HUES6 (cell line): ENCODE results near the gene PVR.
"Not testable (repeated sequence)": the region's sequence is repeated elsewhere in the genome, so short reads cannot be mapped to it uniquely, and the experiment has no call there.

ENCODE experiments used
- H3K27ac ChIP-seq: 2 replicates; pipeline ENCODE4 v1.7.0; 2013; ENCODE audit warnings: low read depth, mild to moderate bottlenecking, low read length, inconsistent platforms
- H3K27me3 ChIP-seq: 2 replicates; pipeline ENCODE4 v1.6.1; 2013; ENCODE audit warnings: low read length; ENCODE audit not compliant: control insufficient read depth, insufficient read depth
- H3K36me3 ChIP-seq: 2 replicates; pipeline ENCODE4 v1.6.1; 2013; ENCODE audit warnings: low read length; ENCODE audit not compliant: control insufficient read depth, insufficient read depth
- H3K4me1 ChIP-seq: 2 replicates; pipeline ENCODE4 v1.6.1; 2013; ENCODE audit warnings: low read length; ENCODE audit not compliant: control insufficient read depth, insufficient read depth
- H3K4me3 ChIP-seq: 2 replicates; pipeline ENCODE4 v1.5.1; 2013; ENCODE audit warnings: low read depth, low read length
- H3K9ac ChIP-seq: one replicate; pipeline ENCODE4 v1.6.1; 2013; ENCODE audit warnings: mild to moderate bottlenecking, low read length
- H3K9me3 ChIP-seq: 2 replicates; pipeline ENCODE4 v1.6.1; 2013; ENCODE audit warnings: low read depth, low read length; ENCODE audit not compliant: control insufficient read depth, insufficient read depth

Gene PVR

GRCh38 chr19:44661904-44662303 is 18.2 kb downstream of the PVR start:
- Histone ChIP-seq H3K4me1 (peaks cover 13% of the 10 kb centered on the region; the same call in 1 of the 2 replicates), H3K9ac (no peak overlapping the region), H3K27me3 (no peaks in the 10 kb centered on the region), H3K4me3 (no peak overlapping the region), H3K36me3 (peaks cover 65% of the 10 kb centered on the region), H3K9me3 (no peaks in the 10 kb centered on the region), H3K27ac (no peak overlapping the region)

- Histone ChIP-seq H3K27ac (no peak overlapping the region), H3K4me3 (no peak overlapping the region), H3K36me3 (peaks cover 59% of the 10 kb centered on the region), H3K9me3 (no peaks in the 10 kb centered on the region), H3K9ac (no peak overlapping the region), H3K27me3 (no peaks in the 10 kb centered on the region), H3K4me1 (peaks cover 14% of the 10 kb centered on the region; the same call in 1 of the 2 replicates)
These were observed 19.1 kb downstream of the PVR start for GRCh38 chr19:44662691-44663385.

GRCh38 chr19:44663996-44664395 is 20.3 kb downstream of the PVR start:
- Histone ChIP-seq H3K4me1 (peaks cover 14% of the 10 kb centered on the region; the same call in 1 of the 2 replicates), H3K27ac (no peak overlapping the region), H3K36me3 (peaks cover 47% of the 10 kb centered on the region), H3K9me3 (no peaks in the 10 kb centered on the region), H3K9ac (no peak overlapping the region), H3K27me3 (no peaks in the 10 kb centered on the region), H3K4me3 (no peak overlapping the region)

- Histone ChIP-seq H3K9me3 (no peaks in the 10 kb centered on the region), H3K36me3 (peaks cover 39% of the 10 kb centered on the region), H3K27me3 (no peaks in the 10 kb centered on the region), H3K27ac (no peak overlapping the region), H3K4me1 (peaks cover 14% of the 10 kb centered on the region; the same call in 1 of the 2 replicates), H3K4me3 (no peak overlapping the region), H3K9ac (no peak overlapping the region)
These were observed 21.3 kb downstream of the PVR start for GRCh38 chr19:44664976-44665375.

GRCh38 chr19:44666852-44667556 is 23.3 kb downstream of the PVR start:
- H3K4me1 ChIP-seq: peaks cover 14% of the 10 kb centered on the region; the same call in 1 of the 2 replicates
- H3K27me3 ChIP-seq: no peaks in the 10 kb centered on the region
- no peaks in the 10 kb centered on the region for H3K9me3 ChIP-seq
- no peak overlapping the region for H3K27ac ChIP-seq
- no peak overlapping the region for H3K9ac ChIP-seq
- H3K36me3 ChIP-seq: peaks cover 18% of the 10 kb centered on the region
- H3K4me3 ChIP-seq: no peak overlapping the region

GRCh38 chr19:44668985-44669764 is 25.5 kb downstream of the PVR start:
- Histone ChIP-seq H3K27me3 (no peaks in the 10 kb centered on the region), H3K4me3 (no peak overlapping the region), H3K4me1 (peaks cover 14% of the 10 kb centered on the region; the same call in 1 of the 2 replicates), H3K9me3 (no peaks in the 10 kb centered on the region), H3K9ac (no peak overlapping the region), H3K36me3 (no peaks in the 10 kb centered on the region), H3K27ac (no peak overlapping the region)

- H3K4me1 ChIP-seq: peaks cover 14% of the 10 kb centered on the region; the same call in 1 of the 2 replicates
- not testable (repeated sequence) for H3K36me3 ChIP-seq, H3K9ac ChIP-seq, H3K27ac ChIP-seq, H3K27me3 ChIP-seq, H3K4me3 ChIP-seq, H3K9me3 ChIP-seq
These were observed 26.3 kb downstream of the PVR start for GRCh38 chr19:44670027-44670426.

- H3K27ac ChIP-seq: no peak within 1 kb of the TSS
- no peaks in the 10 kb centered on the region for H3K9me3 ChIP-seq
- H3K4me3 ChIP-seq: no peak within 1 kb of the TSS
- H3K27me3 ChIP-seq: no peaks in the 10 kb centered on the region
- H3K4me1 ChIP-seq: peaks cover 8% of the 10 kb centered on the region; the same call in 1 of the 2 replicates
- no peak within 1 kb of the TSS for H3K9ac ChIP-seq
- H3K36me3 ChIP-seq: no peaks in the 10 kb centered on the region
These were observed 27.7 kb downstream of the PVR start, which contains the start of gene CEACAM19 for GRCh38 chr19:44671400-44671799. Gene CEACAM19, plus strand, starts transcription at chr19:44671482. Its CDS starts 450 bp downstream, at chr19:44671932.

- no peaks in the 10 kb centered on the region for H3K9me3 ChIP-seq
- H3K27ac ChIP-seq: no peak overlapping the region
- no peaks in the 10 kb centered on the region for H3K27me3 ChIP-seq
- no peaks in the 10 kb centered on the region for H3K36me3 ChIP-seq
- peaks cover under 1% of the 10 kb centered on the region; the same call in 1 of the 2 replicates for H3K4me1 ChIP-seq
- no peak overlapping the region for H3K9ac ChIP-seq
- no peak overlapping the region for H3K4me3 ChIP-seq
These were observed 28.5 kb downstream of the PVR start for GRCh38 chr19:44672226-44672625.

GRCh38 chr19:44673510-44673909 is 29.8 kb downstream of the PVR start:
- Histone ChIP-seq H3K4me1 (peaks cover 4% of the 10 kb centered on the region; the same call in 1 of the 2 replicates), H3K9ac (no peak overlapping the region), H3K36me3 (no peaks in the 10 kb centered on the region), H3K4me3 (no peak overlapping the region), H3K27ac (no peak overlapping the region), H3K9me3 (no peaks in the 10 kb centered on the region), H3K27me3 (no peaks in the 10 kb centered on the region)
